Mesenchymal stem cell (in vitro differentiated cells and primary cell): ENCODE measurements around the gene ATP8B4.

Experiments
- DNase-seq: peaks from one replicate; pipeline ENCODE4 v3.0.0-alpha.2; 2013
- H2AFZ ChIP-seq: one replicate; pipeline ENCODE4 v1.6.1; 2013; ENCODE audit warnings: low read depth, mild to moderate bottlenecking, control low read depth, inconsistent platforms, low read length, moderate library complexity
- H2AK5ac ChIP-seq: 2 replicates; pipeline ENCODE4 v1.6.1; 2013; ENCODE audit warnings: low read length, moderate library complexity, mild to moderate bottlenecking, inconsistent platforms; ENCODE audit not compliant: severe bottlenecking
- H2BK120ac ChIP-seq: one replicate; pipeline ENCODE4 v1.6.1; 2013; ENCODE audit warnings: low read depth, mild to moderate bottlenecking, inconsistent platforms, low read length, moderate library complexity
- H2BK12ac ChIP-seq, 2 experiments: one replicate each; pipeline ENCODE4 v1.6.1; 2013; ENCODE audit warnings: inconsistent platforms in 2 of 2, low read length in 2 of 2, mild to moderate bottlenecking in 2 of 2, moderate library complexity in 2 of 2, control low read depth in 1 of 2
- H2BK15ac ChIP-seq: one replicate; pipeline ENCODE4 v1.6.1; 2013; ENCODE audit warnings: mild to moderate bottlenecking, low read depth, inconsistent platforms; ENCODE audit not compliant: poor library complexity, severe bottlenecking
- H2BK5ac ChIP-seq: 2 replicates; pipeline ENCODE4 v1.6.1; 2013; ENCODE audit warnings: low read depth, mild to moderate bottlenecking, low read length, control low read depth, inconsistent platforms; ENCODE audit not compliant: poor library complexity, severe bottlenecking
- H3K14ac ChIP-seq, 2 experiments: one replicate each; pipeline ENCODE4 v1.6.1; 2013; ENCODE audit warnings: inconsistent platforms in 2 of 2, low read length in 2 of 2, control low read depth in 1 of 2, mild to moderate bottlenecking in 1 of 2, moderate library complexity in 1 of 2
- H3K18ac ChIP-seq, 2 experiments: one replicate each; pipeline ENCODE4 v1.6.1; 2013; ENCODE audit warnings: inconsistent platforms in 2 of 2, low read length in 2 of 2, control low read depth in 1 of 2, low read depth in 1 of 2, mild to moderate bottlenecking in 1 of 2
- H3K23ac ChIP-seq, 2 experiments: one replicate each; pipeline ENCODE4 v1.6.1; 2013; ENCODE audit warnings: inconsistent platforms in 2 of 2, low read length in 2 of 2, mild to moderate bottlenecking in 2 of 2, moderate library complexity in 2 of 2, control low read depth in 1 of 2
- H3K27ac ChIP-seq: 2 replicates; pipeline ENCODE4 v1.5.1; 2013; ENCODE audit warnings: mild to moderate bottlenecking, moderate library complexity, low read length, control low read depth, inconsistent platforms; ENCODE audit not compliant: poor library complexity, severe bottlenecking
- H3K27me3 ChIP-seq, 2 experiments: 2 replicates each; pipeline versions ENCODE4 v1.6.1 to v1.7.0; 2013; ENCODE audit warnings: low read length in 2 of 2, mild to moderate bottlenecking in 2 of 2, moderate library complexity in 2 of 2, control low read depth in 1 of 2, inconsistent platforms in 1 of 2; ENCODE audit not compliant: control insufficient read depth in 1 of 2, insufficient read depth in 1 of 2
- H3K36me3 ChIP-seq, 2 experiments: 2 replicates each; pipeline versions ENCODE4 v1.6.1 to v1.7.0; 2013; ENCODE audit warnings: low read length in 2 of 2, control low read depth in 1 of 2, inconsistent platforms in 1 of 2, low read depth in 1 of 2, mild to moderate bottlenecking in 1 of 2; ENCODE audit not compliant: insufficient read depth in 2 of 2, control insufficient read depth in 1 of 2
- H3K4ac ChIP-seq, 2 experiments: one replicate each; pipeline ENCODE4 v1.6.1; 2013; ENCODE audit warnings: inconsistent platforms in 2 of 2, low read length in 2 of 2, mild to moderate bottlenecking in 2 of 2, moderate library complexity in 2 of 2, control low read depth in 1 of 2, low read depth in 1 of 2
- H3K4me1 ChIP-seq: 2 replicates; pipeline ENCODE4 v1.6.1; 2013; ENCODE audit warnings: low read depth, low read length, control low read depth; ENCODE audit not compliant: control insufficient read depth, insufficient read depth
- H3K4me2 ChIP-seq: 2 replicates; pipeline ENCODE4 v1.6.1; 2013; ENCODE audit warnings: low read length, mild to moderate bottlenecking, inconsistent platforms; ENCODE audit not compliant: poor library complexity, severe bottlenecking
- H3K4me3 ChIP-seq, 2 experiments: 2 replicates each; pipeline versions ENCODE4 v1.5.1 to v1.7.0; 2013; ENCODE audit warnings: low read length in 2 of 2, mild to moderate bottlenecking in 2 of 2, control low read depth in 1 of 2, low read depth in 1 of 2; ENCODE audit not compliant: insufficient read depth in 1 of 2
- H3K79me1 ChIP-seq: replicated peaks from 2 replicates; pipeline ENCODE4 v1.6.1; 2013; ENCODE audit warnings: mild to moderate bottlenecking, control low read depth, low read length, inconsistent platforms; ENCODE audit not compliant: poor library complexity, severe bottlenecking
- H3K9ac ChIP-seq: 2 replicates; pipeline ENCODE4 v1.7.0; 2013; ENCODE audit warnings: mild to moderate bottlenecking, low read length, moderate library complexity
- H3K9me3 ChIP-seq: 2 replicates; pipeline ENCODE4 v1.7.0; 2013; ENCODE audit warnings: mild to moderate bottlenecking, low read length; ENCODE audit not compliant: control insufficient read depth
- H4K8ac ChIP-seq: one replicate; pipeline ENCODE4 v1.6.1; 2013; ENCODE audit warnings: inconsistent platforms, mild to moderate bottlenecking, low read length, moderate library complexity
- H4K91ac ChIP-seq: one replicate; pipeline ENCODE4 v1.6.1; 2013; ENCODE audit warnings: mild to moderate bottlenecking, low read length, inconsistent platforms
- WGBS: methylation state at CpG from one replicate; pipeline ENCODE4 v1.1.7; 2013; ENCODE audit warnings: mixed read lengths; 5-methylcytosine and 5-hydroxymethylcytosine counted together

ATP8B4 gene

DNA sequence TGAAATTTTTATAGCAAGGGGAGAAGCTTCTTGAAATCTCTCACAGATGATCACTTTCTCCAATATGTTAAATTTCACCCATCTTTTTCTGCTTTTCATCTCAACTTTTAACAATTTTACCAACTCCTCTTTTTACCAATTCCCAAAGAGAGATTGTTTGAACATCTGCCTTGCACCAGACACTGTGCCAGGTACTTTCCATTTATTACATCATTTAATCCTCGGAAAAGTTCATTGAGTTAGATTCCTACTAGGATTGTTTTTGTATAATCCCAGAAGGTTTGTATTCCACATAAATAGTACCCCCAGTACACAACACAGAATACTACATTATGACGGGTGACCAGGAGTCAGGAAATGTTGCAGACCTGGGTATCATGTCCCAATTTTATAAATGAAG is 74.1 kb downstream of the ATP8B4 start:
- Histone ChIP-seq H4K91ac (no peak overlapping the region), H2BK120ac (no peak overlapping the region), H3K23ac (no peak overlapping the region), H3K4me1 (no peaks in the 10 kb centered on the region), H3K4me3 (no peak overlapping the region), H4K8ac (no peak overlapping the region), H3K79me1 (no peaks in the 10 kb centered on the region), H3K36me3 (peaks cover 0 to 4% of the 10 kb centered on the region in 2 experiments), H3K27ac (no peak overlapping the region), H2AFZ (no peak overlapping the region), H3K27me3 (no peaks in the 10 kb centered on the region), H3K4me2 (no peak overlapping the region), H3K18ac (no peak overlapping the region), H3K14ac (no peak overlapping the region), H2AK5ac (no peak overlapping the region), H3K9me3 (peaks cover 14% of the 10 kb centered on the region), H3K9ac (no peak overlapping the region), H2BK15ac (no peak overlapping the region), H3K4ac (no peak overlapping the region), H2BK12ac (no peak overlapping the region), H2BK5ac (no peak overlapping the region)
- WGBS = no CpG with 5 or more reads among the region's 2 CpGs
- DNase-seq = no peak

DNA sequence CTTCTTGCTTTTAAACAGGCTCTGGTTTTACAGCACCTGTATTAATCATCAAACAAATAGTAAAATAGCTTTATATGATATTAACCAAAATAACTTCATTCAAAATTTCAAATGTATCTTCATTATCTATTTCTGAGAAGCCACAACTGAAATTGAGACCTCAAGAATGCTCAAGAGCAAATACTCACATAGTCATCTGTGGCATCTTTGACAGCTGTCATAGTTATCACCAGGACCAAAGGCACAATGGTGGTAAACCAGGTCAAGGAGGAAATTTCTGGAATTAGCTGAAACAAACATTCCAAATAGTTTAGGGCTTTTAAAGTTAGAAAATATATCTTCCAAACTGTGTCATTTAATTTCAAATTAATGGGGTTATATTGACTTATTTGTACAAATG is 74.6 kb downstream of the ATP8B4 start:
- H3K79me1 ChIP-seq = no peaks in the 10 kb centered on the region
- no peak overlapping the region for H2AFZ ChIP-seq
- H4K91ac ChIP-seq = no peak overlapping the region
- no peak overlapping the region for H2BK120ac ChIP-seq
- no peaks in the 10 kb centered on the region for H3K4me1 ChIP-seq
- no peak overlapping the region for H2BK15ac ChIP-seq
- H3K14ac ChIP-seq = no peak overlapping the region
- no peak for DNase-seq
- H4K8ac ChIP-seq = no peak overlapping the region
- H2BK12ac ChIP-seq = no peak overlapping the region
- no peaks in the 10 kb centered on the region for H3K27me3 ChIP-seq
- no peak overlapping the region for H3K18ac ChIP-seq
- peaks cover 14% of the 10 kb centered on the region for H3K9me3 ChIP-seq
- H3K23ac ChIP-seq = no peak overlapping the region
- H3K4me2 ChIP-seq = no peak overlapping the region
- no peak overlapping the region for H3K4me3 ChIP-seq
- peaks cover 0 to 4% of the 10 kb centered on the region in 2 experiments for H3K36me3 ChIP-seq
- H2BK5ac ChIP-seq = no peak overlapping the region
- no peak overlapping the region for H3K4ac ChIP-seq
- H3K9ac ChIP-seq = no peak overlapping the region
- H2AK5ac ChIP-seq = no peak overlapping the region
- no peak overlapping the region for H3K27ac ChIP-seq

DNA sequence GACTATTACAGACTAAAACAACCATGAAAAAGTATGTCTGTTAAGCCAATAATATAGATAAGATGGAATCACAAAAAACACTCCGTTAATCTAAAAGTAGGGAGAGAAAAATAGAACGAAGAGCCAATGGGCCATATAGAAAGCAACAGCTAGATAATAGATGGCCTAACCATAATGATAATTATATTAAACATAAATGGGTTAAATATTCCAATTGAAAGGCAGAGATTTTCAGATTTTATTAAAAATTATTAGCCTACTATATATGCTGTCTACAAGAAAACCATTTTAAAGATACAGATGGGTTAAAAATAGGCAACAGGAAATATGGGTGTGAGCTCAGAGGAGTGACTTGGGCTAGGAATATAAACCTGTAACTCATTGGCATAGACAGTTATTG is 76.3 kb downstream of the ATP8B4 start:
- WGBS = no CpG with 5 or more reads among the region's 2 CpGs
- no peak overlapping the region for H2BK5ac ChIP-seq

DNA sequence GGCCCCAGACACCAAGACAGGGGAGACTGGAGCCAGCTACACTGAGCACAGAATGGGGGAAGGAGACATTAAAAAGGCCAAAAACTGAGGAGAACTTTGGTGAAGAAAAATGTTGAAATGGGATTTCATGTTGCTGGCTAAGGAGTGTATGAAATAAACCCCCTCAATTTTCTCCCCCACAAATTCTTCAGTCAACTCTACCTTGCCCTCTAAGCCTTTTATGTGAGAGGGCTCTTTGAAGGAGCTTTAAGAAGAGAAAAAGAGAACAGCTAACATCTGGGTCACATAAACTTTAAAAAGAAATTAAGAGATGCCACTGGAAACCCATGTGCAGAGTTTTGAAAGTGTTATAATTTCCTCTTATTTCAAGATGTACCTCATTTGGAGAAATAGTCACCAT is 88.6 kb downstream of the ATP8B4 start:
- Histone ChIP-seq H3K14ac (no peak overlapping the region), H2BK12ac (no peak overlapping the region), H3K23ac (no peak overlapping the region), H3K27ac (no peak overlapping the region), H3K4ac (no peak overlapping the region), H3K36me3 (no peaks in the 10 kb centered on the region), H2BK120ac (no peak overlapping the region), H3K27me3 (peaks cover 0 to 3% of the 10 kb centered on the region in 2 experiments), H3K9me3 (no peaks in the 10 kb centered on the region), H2AFZ (no peak overlapping the region), H3K4me2 (no peak overlapping the region), H4K8ac (no peak overlapping the region), H4K91ac (no peak overlapping the region), H3K18ac (no peak overlapping the region), H2AK5ac (no peak overlapping the region), H3K4me3 (no peak overlapping the region), H3K4me1 (no peaks in the 10 kb centered on the region), H2BK5ac (no peak overlapping the region), H2BK15ac (no peak overlapping the region), H3K9ac (no peak overlapping the region), H3K79me1 (no peaks in the 10 kb centered on the region)
- DNase-seq = no peak

More for the DNA sequence above, 76.3 kb downstream of the ATP8B4 start:
- H2BK120ac ChIP-seq = no peak overlapping the region
- H3K18ac ChIP-seq = no peak overlapping the region
- peak overlapping the region in 1 of 2 experiments; percentile 19 for H3K4me3 ChIP-seq
- peaks cover 14% of the 10 kb centered on the region for H3K9me3 ChIP-seq
- no peak for DNase-seq
- H2AFZ ChIP-seq = no peak overlapping the region
- no peak overlapping the region for H3K23ac ChIP-seq
- H3K9ac ChIP-seq = no peak overlapping the region
- H4K91ac ChIP-seq = no peak overlapping the region
- H2BK15ac ChIP-seq = no peak overlapping the region
- no peak overlapping the region for H3K27ac ChIP-seq
- H3K36me3 ChIP-seq = peaks cover 0 to 4% of the 10 kb centered on the region in 2 experiments
- no peak overlapping the region for H4K8ac ChIP-seq
- no peak overlapping the region for H3K14ac ChIP-seq
- no peaks in the 10 kb centered on the region for H3K79me1 ChIP-seq
- no peaks in the 10 kb centered on the region for H3K4me1 ChIP-seq
- H3K27me3 ChIP-seq = no peaks in the 10 kb centered on the region
- no peak overlapping the region for H3K4me2 ChIP-seq
- no peak overlapping the region for H2BK12ac ChIP-seq
- H3K4ac ChIP-seq = no peak overlapping the region
- H2AK5ac ChIP-seq = no peak overlapping the region
